ENCODE data around the gene GRM2.

GRM2 gene

GRCh38 chr3:51706788-51707731 lies at the start of gene GRM2:
GRM2 (plus strand) TSS chr3:51707068; CDS start chr3:51708984, 1,916 bp downstream.
- DNase-seq: peak in 3 of 6 experiments; percentile 8 to 33 (median 11)

- no peak for DNase-seq
Observed at GRCh38 chr3:51657234-51657633, 49.6 kb upstream of the GRM2 start.

- no peak for DNase-seq
Observed at GRCh38 chr3:51659942-51660341, 46.9 kb upstream of the GRM2 start.

- DNase-seq: no peak
Observed at GRCh38 chr3:51662456-51662855, 44.4 kb upstream of the GRM2 start.

GRCh38 chr3:51668756-51669155 lies 38.1 kb upstream of the GRM2 start:
- no peak for DNase-seq

- peak; percentile 37 to 75 (median 68) for DNase-seq
Observed at GRCh38 chr3:51669241-51670052, 37.4 kb upstream of the GRM2 start.

GRCh38 chr3:51670053-51670822 lies 36.6 kb upstream of the GRM2 start:
- peak; percentile 25 to 51 (median 38) for DNase-seq

- peak; percentile 86 to 94 (median 91) for DNase-seq
Observed at GRCh38 chr3:51670823-51671733, 35.8 kb upstream of the GRM2 start, which contains the start of gene TEX264. TEX264 (plus strand) TSS chr3:51671252; CDS start chr3:51674305, 3,053 bp downstream.

GRCh38 chr3:51671734-51672475 lies 35.0 kb upstream of the GRM2 start:
- DNase-seq: peak in 3 of 6 experiments; percentile 30 to 72 (median 52)

GRCh38 chr3:51673181-51673801 lies 33.6 kb upstream of the GRM2 start:
- no peak for DNase-seq

GRCh38 chr3:51673802-51674654 lies 32.8 kb upstream of the GRM2 start:
- no peak for DNase-seq

GRCh38 chr3:51675201-51675611 lies 31.7 kb upstream of the GRM2 start:
- DNase-seq: no peak

- DNase-seq: no peak
Observed at GRCh38 chr3:51676102-51676640, 30.7 kb upstream of the GRM2 start.

- no peak for DNase-seq
Observed at GRCh38 chr3:51677358-51677757, 29.5 kb upstream of the GRM2 start.

- DNase-seq: no peak
Observed at GRCh38 chr3:51678186-51678585, 28.7 kb upstream of the GRM2 start.

GRCh38 chr3:51678641-51679040 lies 28.2 kb upstream of the GRM2 start:
- DNase-seq: no peak

GRCh38 chr3:51679318-51679717 lies 27.6 kb upstream of the GRM2 start:
- no peak for DNase-seq

- no peak for DNase-seq
Observed at GRCh38 chr3:51679777-51680176, 27.1 kb upstream of the GRM2 start.

- DNase-seq: no peak
Observed at GRCh38 chr3:51680196-51680595, 26.7 kb upstream of the GRM2 start.

Measured in stimulated activated naive CD4-positive, alpha-beta T cell (primary cell).